Choroid plexus epithelial cell (primary cell): ENCODE measurements around the gene UBTD1.

Experiments
- DNase-seq: peaks from one replicate; pipeline ENCODE4 v3.0.0-alpha.2; 2010; ENCODE audit warnings: low read depth
- H3K4me3 ChIP-seq: 2 replicates; pipeline ENCODE4 v1.5.1; 2011; ENCODE audit warnings: low read depth, mild to moderate bottlenecking, control low read depth, low read length, moderate library complexity
- CTCF ChIP-seq: conservative IDR thresholded peaks from 2 replicates; pipeline ENCODE4 v1.5.1; 2011; ENCODE audit warnings: low read depth, mild to moderate bottlenecking, control low read depth, inconsistent platforms, low read length, moderate library complexity

UBTD1 gene

DNA sequence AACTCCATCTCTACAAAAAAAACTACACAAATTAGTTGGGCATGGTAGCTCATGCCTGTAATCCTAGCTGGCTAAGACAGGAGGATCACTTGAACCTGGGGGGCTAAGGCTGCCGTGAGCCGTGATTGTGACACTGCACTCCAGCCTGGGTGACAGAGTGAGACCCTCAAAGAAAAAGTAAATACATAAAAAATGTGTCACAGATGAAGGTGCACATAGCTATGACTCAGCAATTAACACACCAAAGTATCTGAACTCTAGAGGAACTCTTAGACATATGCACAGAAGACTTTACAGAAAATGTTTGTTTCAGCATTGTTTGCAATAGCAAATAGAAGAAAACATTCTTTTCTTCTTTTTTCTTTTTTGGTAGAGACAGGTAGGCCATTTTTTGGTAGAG lies 99.1 kb downstream of the UBTD1 start:
- TF ChIP-seq CTCF, result no peak
- no peak for DNase-seq
- no peak overlapping the region for H3K4me3 ChIP-seq

DNA sequence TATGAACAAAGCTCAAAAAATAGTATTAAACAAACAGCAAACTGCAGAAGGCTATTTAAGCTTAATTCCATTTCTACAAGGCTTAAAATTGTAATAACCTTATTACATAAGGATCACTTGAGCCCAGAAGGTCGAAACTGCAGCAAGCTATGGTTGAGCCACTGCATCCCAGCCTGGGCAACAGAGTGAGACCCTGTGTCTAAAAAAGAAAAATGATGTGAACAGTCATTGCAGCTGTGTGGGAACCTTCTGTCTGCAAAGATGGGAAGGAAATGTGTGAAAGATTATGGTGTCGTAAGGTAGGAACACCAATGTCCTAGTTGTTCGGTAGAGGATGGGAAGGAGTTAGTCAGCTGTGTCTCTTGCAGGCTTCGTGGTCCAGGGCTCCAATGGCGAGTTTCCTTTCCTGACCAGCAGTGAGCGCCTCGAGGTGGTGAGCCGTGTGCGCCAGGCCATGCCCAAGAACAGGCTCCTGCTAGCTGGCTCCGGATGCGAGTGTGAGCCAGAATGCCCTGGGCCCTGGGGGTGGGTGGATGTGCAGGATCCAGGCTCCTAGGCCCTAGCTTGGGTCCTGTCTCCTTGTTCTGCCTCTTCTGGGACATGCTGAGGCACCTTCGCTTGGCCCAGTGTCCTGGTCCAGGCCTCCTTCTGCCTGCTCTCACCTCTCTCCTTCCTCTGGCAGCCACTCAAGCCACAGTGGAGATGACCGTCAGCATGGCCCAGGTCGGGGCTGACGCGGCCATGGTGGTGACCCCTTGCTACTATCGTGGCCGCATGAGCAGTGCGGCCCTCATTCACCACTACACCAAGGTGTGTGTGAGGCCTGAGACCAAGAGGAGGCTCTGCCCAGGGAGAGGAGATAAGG lies 99.9 kb downstream of the UBTD1 start:
- TF ChIP-seq CTCF, result no peak
- DNase-seq, result no peak
- H3K4me3 ChIP-seq, result no peak overlapping the region

DNA sequence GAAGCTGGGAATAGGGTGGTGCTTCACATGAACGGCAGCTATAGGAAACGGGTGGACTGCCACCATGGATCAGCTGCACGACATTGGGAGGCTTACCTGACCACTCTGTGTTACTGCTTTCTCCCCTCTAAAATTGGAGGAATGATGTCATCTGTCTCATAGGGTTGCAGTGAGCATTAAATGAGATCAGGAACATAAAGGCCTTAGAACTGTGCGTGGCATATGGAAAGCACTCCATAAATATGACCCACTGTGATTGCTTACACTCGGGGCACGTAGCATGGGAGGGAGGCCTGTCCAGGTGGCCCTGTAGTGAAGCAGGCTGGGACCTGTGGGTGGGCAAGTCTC lies 100.5 kb downstream of the UBTD1 start:
- H3K4me3 ChIP-seq, result no peak overlapping the region
- no peak for DNase-seq
- no peak for TF ChIP-seq CTCF

GRCh38 chr10:97600616-97601015 lies 101.9 kb downstream of the UBTD1 start:
- no peak overlapping the region for H3K4me3 ChIP-seq
- no peak for DNase-seq
- TF ChIP-seq CTCF, result no peak

- no peak for DNase-seq
- no peak overlapping the region for H3K4me3 ChIP-seq
- TF ChIP-seq CTCF, result no peak
Observed at GRCh38 chr10:97601268-97602215, 102.8 kb downstream of the UBTD1 start.

DNA sequence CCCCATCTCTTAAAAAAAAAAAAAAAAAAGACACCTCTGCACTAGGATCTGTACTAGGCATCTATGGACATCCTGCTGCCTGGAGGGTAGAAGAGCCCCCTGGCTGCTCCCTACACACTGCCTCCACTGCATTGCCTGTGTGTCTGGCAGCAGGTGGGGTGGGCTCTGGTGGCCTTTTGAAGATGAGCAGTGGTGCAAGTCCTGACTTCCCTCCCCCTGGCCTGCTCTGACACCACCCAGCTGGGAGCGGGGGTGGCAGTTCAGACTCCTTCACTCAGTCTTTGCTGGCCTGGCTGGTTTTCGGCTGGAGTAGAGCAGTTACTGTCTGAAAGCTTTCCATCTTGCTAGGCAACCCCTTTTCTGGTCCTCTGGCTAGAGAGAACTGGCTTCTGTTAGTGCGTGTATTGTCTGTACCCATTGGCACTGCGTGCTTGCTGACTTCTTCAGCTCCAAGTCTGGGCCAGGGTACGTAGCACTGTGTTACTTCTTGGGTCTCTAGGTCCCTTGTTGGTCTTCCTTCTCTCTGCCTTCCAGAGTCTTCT lies 108.4 kb downstream of the UBTD1 start:
- no peak overlapping the region for H3K4me3 ChIP-seq
- TF ChIP-seq CTCF, result no peak
- no peak for DNase-seq
